ENCODE results near the gene TFCP2L1.

GRCh38 chr2:121321476-121321875 lies 36.5 kb upstream of the TFCP2L1 start:
- TF ChIP-seq CTCF (IDR thresholded peaks at IDR 0.05; ENCODE audit: insufficient read depth, low read depth, low read length) (no peak), EZH2 (IDR thresholded peaks at IDR 0.05; ENCODE audit: insufficient read depth, low read length) (no peak)
